Measurements from ENCODE around the gene LMLN.

Gene LMLN

GRCh38 chr3:198092276-198092675, 132.3 kb downstream of the LMLN start:
- Mint-ChIP-seq H3K4me3 (no peak overlapping the region), H3K9me3 (no peaks in the 10 kb centered on the region), H3K36me3 (ENCODE audit: low read depth) (no peaks in the 10 kb centered on the region), H3K27me3 (peaks cover 57% of the 10 kb centered on the region), H3K27ac (no peak overlapping the region), H3K4me1 (ENCODE audit: low read depth) (no peaks in the 10 kb centered on the region)
- intact Hi-C loops (cut with micrococcal nuclease) = no loop called here

- H3K4me3 Mint-ChIP-seq = no peak overlapping the region
- no peak overlapping the region for H3K27ac Mint-ChIP-seq
- no peaks in the 10 kb centered on the region for H3K9me3 Mint-ChIP-seq
- peaks cover 54% of the 10 kb centered on the region for H3K27me3 Mint-ChIP-seq
- no peaks in the 10 kb centered on the region for H3K4me1 Mint-ChIP-seq (ENCODE audit: low read depth)
- intact Hi-C loops (cut with micrococcal nuclease) = no loop called here
- H3K36me3 Mint-ChIP-seq (ENCODE audit: low read depth) = no peaks in the 10 kb centered on the region
Observed at GRCh38 chr3:198093112-198093679, 133.2 kb downstream of the LMLN start.
